ENCODE results near the gene RGP1.
A peak's percentile ranks its signal among the peaks of the same experiment; 100 is the strongest.

The RGP1 gene

DNA sequence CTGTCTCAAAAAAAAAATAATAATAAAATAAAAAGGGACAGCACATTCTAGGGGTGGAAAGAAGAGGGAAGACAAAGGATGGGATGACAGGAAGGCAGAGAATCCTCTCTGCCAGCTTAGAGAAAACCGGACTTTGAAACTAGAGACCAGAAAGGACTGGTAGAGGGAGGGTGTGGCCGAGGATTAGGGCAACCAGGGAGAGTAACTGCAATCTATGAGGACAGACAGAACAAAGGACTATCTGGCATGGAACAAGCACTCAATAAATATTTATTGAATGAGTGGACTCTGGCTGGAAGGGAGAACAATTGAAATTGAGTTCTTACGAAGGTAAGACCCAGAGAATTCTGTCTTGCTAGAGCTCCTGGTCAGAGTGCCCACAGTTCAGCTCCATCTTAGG, 2.5 kb upstream of the RGP1 start:
- no peak for DNase-seq

DNA sequence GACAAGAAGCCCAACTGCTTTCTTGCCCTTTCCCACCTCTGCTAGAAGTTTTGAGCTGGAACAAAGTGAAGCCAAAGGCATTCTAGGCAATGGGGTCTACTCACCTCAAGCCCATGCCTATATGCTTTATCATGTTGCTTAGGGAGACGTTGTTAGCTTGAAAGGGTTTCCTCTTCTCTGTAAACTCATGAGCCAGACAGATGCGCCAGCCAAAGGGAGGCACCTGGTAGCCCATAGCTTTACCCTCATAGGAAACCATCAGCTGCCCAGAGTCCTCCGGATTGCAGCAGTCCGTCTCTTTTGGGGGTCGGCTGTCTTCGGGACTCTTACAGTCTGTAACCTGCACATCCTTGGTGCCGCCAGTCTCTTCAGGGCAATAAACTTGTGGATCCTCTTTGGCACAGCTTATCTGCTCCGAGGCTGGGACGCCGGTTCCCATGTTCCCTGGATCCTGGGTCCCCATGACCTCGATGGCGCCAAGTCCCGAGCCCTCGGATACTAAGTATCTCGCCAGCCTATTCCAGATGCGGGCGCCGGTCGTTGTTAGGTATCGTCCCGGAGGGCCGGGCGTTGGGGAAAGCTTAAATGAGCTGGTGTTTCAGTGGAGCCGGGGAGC, 737 bp upstream of the RGP1 start:
- DNase-seq: no peak

DNA sequence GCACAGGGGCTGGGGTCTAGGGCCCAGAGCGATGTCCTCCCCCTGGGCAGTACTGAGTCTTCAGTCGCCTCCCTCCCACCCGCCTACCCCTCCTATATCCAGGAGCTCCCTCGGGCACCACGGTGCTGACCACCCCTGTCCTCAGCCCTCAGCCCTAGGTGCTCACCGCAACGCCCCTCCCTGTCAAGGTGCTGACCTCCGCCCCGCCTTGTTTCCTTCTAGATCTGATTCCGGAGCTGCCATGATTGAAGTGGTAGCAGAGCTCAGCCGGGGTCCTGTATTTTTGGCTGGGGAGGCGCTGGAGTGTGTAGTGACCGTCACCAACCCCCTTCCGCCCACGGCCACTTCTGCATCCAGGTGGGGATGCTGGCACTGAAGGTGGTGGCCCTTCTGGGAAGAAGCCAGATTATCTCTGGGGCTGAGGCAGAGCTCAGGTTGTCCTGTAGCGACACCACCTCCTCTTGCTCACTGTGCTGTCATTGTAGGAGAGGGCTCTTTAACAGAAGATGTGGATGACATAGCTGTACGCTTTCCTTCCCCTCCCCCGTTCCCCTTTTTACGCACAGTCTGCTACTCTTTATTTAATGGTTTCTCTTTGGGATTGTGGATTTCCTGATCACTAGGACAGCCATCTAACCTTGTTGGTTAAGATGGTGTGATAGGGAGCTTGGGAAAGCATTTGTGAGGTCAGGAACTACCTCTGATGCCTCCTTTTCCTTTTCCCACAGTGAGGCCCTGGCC, 598 bp downstream of the RGP1 start:
- DNase-seq: peak in 1 of 2 experiments; percentile 17

DNA sequence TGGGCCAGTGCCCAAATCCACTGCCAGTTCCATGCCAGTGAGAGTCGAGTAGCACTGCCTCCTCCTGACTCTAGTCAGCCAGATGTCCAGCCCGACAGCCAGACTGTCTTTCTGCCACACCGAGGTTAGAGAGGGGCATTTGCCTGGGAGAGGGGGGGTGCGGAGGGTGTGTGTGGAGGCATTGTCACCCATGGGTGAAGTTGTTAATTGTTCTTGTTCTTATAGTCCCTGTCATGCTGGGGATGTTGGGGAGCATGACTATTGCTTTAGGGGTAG, 1.1 kb downstream of the RGP1 start:
- DNase-seq: no peak

DNA sequence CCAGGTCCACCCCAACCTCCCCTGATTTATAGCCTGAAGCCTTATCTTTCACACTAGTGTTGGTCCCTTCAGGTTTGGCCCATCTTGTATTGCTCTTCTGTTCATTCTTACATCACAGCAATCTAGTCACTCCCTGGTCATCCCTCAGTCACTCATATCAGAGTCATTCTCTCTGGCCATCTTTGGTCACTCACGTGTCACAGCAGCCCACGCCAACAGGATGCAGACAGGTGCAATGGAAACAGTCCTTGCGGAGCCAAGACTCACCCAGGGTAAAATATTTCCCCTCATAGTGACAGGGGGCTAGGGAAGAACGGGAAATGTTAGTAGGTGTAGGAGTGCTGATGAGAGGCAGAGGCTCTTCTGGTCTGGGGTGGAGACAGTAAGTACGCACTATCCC, 4.4 kb downstream of the RGP1 start:
- DNase-seq: no peak

DNA sequence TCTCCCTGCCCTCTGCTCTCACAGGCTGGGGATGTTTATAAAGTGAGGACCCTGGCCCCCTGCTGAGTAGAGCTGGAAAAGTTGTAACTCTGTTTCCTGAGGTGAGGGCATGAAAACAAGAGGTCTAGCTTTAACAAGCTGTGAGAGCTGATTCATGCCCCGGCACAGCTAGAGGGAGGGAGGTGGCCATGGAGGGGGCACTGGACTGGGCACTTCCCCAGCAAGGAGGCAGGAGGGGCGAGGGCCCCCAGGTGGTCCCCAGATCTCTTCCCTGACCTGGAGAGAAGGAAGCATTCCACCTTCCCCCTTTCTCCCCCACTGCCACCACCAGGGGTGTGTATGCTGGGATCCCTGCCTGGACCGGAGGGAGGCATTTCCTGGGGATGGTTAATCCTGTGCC, 5.2 kb downstream of the RGP1 start, which contains the start of gene MSMP:
Gene MSMP, minus strand, starts transcription at position 13 of the 400 bp plus-strand sequence. CDS start 147 bp downstream, outside the sequence.
- no peak for DNase-seq

DNA sequence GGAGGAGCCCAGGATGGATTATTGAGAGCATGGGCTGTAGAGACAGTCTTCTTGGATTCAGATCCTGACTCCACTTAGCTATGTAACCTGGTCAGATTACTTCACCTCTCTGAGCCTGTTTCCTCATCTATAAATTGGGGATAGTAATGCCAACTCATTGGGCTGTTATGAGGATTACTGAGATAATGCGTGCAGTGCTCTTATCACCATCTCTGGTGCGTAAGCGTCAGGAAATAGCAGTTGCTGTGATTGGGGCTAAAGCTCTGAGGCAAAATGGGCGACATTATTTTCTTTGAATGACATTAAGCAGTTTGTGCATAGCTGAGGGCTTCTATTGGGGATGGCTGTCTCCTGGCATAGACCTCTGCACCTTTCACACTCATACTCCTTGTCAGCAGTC, 6.0 kb downstream of the RGP1 start:
- no peak for DNase-seq

DNA sequence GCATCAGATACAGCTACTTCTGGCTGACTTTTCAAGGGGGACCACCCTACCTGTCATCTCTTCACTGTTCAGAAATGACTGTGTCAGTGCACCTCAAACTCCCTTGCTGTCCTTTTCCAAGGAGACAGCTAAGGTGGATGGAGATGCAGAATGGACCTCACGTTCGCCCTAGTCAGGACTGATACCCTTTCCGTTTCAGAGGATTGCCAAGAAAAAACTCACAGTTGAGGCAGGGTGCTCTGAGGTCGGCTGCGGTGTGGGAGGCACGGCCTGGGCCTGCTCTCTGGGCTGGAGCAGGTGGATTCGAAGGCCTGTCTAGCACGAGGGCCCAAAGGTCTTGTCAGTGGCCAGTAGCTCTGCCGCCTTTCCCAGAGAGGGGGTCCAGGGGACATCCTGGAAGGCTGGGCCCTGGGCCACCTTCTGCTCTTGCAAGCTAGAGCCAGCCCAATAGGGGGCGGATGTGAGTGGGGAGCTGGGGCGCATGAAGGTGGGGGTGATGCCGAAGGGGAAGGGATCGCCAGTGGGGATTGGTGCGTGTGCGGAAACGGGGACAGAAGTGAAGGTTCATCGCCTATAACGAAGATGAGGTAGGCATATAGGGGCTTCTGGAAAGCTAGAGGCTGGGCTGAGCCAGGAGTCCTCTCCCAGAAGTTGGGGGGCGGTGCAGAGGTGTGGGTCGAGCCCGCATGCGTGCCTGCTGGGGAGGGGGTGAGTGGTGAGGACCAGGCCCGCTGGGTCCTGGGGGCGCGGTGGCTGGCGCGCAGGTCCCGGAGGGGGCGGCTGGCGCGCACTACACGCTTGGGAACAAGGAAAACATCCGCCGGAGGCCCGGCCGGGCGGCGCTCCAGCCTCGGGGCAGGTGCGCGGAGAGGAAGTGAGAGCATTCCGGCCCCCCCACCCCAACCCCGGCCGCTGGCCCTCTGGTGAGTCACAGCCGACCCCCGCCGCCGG, 7.5 kb downstream of the RGP1 start:
- DNase-seq: peak; percentile 82 to 91

DNA sequence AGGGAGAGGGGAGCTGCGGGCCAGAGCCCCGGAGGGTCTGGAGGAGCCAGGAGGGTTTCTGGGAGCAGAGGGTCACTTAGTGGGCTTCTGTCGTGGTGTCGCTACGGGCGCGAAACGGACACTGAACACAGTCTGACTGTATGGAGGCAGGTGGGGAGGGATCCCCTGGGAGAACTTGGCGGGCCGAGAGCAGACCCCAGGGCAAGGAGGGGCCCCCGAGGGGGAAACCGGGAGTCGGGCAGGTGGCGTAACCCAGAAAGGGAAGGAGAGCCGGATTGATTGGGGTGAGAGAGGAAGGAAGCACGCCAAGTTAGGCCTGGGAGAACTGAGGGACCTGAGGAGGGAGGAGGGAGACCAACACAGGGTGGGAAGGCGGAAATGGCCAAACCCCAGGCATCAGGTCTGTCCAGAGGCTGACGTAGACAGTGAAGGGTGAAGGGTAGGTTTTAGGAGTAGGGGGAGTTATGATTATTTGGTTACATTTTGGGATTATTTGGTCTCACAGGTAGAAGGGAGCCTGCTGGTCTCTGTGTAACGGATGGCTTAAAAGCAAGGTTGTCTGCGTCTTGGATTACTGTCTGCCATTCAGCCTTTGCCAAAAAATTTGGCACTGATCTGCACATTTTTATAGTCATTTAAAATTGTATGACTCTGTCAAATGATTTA, 8.3 kb downstream of the RGP1 start:
- peak; percentile 73 to 79 for DNase-seq

DNA sequence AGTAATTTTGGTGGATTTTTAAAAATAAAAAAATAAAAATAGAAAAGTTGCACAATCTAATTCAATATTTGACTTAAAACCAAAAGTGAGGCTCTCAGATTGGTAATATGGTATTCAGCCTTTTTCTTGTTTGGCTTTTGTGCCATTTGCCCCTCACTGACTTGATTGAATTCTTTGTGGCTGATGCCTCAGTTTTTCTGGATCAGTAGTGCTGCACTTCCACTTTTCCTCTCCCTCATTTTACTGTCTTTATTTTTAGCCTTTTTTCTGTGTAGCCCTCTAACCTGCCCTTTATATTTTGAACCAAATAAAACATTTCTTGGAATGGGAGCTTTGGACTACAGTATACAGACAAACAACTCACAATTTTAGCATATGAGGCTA, 8.8 kb downstream of the RGP1 start:
- no peak for DNase-seq

DNA sequence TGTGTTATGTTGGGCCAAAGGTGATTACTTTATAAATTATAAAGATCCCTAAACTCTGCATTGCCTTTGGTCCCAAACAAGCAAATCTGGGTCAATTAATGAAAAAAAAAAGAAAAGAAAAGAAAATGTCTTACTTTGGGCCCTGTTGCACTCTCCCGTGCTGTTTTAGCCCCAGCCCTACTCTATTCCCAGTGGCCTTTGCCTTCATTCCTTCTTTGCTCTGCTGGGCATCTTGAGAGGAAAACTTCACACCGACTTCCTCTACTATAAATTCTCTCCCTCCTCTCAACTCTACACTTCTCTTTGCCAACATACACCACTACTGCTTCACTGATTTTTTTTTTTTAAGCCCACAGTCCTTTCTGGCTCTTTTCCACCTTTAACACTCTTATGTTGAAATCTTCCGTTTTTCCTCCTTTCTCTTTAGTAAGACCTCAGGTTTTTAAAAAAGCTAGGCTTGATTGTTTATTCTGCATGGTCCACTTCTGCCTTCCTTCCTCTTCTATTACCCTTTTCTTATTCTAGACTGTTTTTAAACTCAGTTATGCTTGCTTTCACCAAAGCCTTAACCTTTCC, 9.5 kb downstream of the RGP1 start:
- no peak for DNase-seq

DNA sequence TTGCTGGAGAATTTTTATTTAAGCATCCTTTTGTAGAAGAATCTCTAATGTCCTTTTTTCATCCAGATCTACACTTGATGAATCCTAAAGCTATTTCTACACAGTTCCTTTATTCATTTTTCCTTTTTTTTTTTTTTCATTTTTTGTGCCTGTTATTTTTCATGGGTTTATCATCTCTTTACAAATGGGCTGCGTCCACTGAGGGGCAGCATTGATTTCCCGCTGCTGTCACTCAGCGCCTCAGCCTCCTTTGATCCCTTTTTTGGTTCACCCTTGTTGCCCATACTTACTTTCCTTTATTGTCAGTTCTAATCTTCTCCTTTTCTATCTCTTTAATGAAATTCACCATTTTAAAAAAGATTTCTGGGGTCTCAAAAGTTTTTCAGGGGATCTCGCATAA, 10.7 kb downstream of the RGP1 start:
- DNase-seq: no peak

DNA sequence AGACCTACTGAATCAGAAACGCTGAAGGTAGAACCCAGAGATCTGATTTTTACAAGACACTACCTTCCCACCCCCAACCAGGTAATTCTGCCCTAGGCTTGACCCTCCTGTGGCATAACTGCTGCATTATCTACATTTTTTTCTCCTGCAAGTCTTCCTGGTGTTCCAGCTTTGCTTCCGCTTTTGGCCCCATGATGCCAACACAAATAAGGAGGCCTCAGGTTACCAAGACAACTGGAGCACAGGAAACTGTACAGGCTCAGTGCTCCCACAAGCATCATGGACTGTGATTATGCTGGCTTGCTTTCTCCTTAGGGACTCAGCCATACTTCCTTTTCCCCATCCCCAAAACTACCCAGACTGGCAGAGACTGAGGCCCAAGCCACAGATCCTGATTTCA, 11.6 kb downstream of the RGP1 start:
- peak; percentile 67 to 94 for DNase-seq

DNA sequence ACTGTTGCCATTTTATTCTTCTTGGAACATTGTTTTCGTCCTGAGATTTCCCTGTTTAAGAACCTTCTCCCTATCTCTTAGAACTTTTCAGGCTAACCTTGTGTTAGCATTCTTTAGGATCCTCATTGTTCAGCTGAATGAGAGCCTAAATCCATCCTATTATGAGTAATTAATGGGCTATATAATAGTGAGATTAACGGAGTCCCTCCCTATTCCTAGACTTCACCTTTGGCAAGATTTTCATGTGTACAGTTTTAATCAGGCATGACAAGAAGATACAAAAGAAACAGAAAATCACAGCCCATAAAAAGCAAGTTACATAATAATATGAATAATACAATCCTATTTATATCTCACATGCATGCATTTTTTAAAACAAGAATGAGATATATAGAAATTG, 14.1 kb downstream of the RGP1 start:
- DNase-seq: no peak

DNA sequence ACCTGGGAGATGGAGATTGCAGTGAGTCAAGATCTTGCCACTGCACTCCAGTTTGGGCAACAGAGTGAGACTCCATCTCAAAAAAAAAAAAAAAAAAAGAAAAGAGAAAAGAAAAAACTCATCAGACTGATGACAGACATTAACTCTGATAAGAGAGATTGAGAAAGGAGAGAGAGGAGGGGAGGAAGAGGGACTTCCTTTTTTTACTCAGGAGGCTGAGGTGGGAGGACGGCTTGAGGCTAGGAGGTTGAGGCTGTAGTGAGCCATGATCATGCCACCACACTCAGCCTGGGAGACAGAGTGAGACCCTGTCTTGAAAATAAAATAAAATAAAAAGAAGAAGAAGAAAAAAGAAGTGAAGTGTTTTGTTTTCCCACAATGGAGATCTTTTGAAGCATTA, 14.7 kb downstream of the RGP1 start:
- DNase-seq: no peak

DNA sequence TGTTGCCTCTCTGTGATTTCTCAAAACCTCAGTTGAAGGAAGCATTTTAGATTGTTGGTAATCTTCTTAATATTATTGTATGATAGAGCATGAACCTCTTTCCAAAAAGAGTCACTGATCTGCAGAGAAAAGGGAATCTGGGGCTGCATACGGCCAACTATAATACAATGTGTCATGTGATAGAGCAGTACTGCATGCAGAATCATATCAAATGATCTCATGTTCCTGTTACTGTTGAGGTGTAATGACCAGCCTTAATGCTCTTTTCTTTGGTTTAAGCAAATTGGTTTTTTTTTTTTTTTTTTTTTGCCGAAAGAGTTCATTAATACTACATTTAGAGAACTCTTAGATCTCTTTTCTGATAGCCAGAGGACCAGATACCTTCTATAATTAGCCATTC, 17.9 kb downstream of the RGP1 start:
- DNase-seq: no peak

DNA sequence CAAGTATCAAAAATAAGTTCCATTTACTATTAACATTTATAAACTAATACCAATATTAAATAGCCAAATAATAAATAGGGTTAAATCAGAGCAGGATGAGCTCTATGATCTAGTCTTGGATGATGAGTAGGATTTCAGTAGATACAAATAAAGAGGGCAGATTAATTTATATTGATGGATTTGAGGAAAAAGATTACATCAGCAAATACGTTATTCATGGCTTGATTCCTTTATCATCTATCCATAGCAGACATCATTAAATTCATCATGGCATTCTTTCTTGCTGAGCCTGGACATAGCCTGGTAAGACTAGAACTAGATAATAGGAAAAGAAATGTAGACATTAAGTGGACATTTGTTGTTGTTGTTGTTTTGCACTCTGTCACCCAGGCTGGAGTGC, 18.4 kb downstream of the RGP1 start:
- no peak for DNase-seq

DNA sequence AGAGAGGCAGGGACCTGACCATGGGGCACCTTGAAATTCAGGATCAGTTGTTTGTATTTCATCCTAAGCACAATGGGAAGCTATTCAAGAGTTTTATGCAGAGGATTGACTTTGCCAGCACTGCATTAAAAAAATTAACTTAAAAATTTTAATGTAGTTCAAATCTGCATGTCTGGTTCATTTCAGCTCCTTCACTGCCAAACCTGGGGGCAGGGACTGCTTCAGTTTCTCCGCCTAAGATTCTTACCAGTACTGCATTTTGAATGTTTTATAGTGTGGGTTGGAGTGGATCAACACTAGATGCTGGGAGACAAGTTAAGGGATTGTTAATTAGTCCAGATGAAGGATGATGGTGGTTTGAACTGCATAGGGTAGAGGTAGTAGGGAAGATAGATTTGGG, 20.7 kb downstream of the RGP1 start:
- no peak for DNase-seq

DNA sequence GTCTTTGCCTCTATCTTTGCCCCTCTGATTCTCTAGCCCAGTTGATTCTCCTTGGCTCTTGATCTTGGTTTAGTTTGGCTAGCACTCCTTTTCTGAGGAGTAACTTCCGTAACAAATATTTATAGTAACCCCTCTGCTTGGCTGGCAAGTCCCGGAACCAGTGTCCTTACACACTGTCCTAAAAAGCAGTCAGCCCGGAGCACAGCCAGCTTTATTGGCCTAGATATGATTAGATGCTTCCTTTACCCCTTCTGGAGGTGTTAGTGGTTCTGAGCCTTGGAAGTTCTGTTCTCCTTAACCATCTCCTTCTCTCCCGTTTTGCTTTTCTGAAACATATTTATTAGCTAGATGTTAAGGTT, 22.0 kb downstream of the RGP1 start:
- peak in 1 of 2 experiments; percentile 62 for DNase-seq

DNA sequence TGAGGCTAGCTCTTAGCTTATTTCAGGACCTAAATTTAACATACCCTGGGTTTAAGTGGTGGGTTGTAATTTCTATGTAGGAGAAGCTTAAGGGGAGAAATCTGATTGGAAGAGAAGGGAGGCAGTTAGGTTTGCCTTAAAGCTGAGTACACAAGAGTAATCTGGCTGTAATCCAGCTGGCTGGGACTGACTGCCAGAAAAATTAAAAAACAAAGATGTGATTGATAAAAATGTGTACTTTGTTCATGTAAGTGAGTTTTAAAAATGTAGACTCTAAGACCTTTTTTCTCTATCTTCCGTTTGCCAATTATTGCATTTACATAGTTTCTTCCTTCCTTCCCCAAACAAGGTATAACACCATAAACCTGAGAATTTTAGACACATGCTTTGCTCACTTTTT, 22.4 kb downstream of the RGP1 start:
- peak; percentile 87 to 97 for DNase-seq

DNA sequence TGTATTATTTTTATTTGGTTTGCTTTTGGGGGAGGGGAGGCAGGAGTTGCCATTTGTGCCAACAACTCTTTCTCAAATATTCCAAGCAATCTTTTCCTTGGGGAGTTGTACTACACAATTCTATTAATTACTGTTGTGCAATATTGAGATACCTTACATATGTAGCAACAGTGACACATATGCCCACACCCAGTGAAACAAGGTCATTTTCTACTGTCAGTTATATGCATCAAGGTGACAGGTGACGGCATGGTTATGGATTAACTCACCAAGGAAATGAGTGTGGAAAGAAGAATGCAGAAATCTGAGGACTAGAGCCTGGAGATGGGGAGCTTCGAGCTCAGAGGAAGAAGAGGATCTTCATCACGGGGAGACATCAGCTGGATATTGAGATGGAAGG, 22.9 kb downstream of the RGP1 start:
- peak in 1 of 2 experiments; percentile 73 for DNase-seq

DNA sequence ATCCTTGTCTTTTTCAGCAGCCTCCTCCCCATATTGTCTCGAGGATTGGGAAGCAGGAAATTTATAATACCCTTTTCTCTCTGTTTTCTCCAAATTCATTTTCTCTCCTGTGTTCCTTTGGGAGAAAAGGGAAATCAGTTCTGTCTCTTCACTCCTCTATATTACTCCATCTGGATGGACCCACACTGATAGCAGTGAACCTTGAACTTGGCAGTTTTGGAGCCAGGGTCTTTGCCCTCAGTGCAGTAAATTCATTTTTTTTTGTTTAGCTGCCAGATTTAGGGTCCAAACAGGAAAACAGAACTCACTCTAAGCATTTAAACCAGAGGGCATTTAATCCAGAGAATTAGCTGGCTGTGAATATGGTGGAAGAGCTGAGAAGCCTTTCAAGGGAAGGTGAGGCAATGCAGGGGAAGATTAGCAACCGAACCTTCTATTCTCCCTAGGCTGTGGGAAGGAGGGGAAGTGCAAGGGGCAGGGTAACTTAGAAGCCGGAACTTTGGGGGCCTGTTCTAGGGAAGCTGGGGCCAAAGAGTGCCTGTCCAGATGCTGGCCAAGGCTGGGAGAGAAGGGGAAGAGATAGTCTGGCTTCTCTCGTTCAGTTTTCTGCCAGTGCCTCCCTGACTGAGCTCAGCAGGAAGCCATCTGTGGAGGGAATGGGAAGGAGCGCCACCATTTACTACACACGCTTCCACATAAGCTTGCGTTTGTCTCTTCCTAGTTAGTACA, 26.0 kb downstream of the RGP1 start:
- DNase-seq: peak in 1 of 2 experiments; percentile 65
